ENCODE results near the gene ATG2A.
A peak's percentile ranks its signal among the peaks of the same experiment; 100 is the strongest.

The ATG2A gene

DNA sequence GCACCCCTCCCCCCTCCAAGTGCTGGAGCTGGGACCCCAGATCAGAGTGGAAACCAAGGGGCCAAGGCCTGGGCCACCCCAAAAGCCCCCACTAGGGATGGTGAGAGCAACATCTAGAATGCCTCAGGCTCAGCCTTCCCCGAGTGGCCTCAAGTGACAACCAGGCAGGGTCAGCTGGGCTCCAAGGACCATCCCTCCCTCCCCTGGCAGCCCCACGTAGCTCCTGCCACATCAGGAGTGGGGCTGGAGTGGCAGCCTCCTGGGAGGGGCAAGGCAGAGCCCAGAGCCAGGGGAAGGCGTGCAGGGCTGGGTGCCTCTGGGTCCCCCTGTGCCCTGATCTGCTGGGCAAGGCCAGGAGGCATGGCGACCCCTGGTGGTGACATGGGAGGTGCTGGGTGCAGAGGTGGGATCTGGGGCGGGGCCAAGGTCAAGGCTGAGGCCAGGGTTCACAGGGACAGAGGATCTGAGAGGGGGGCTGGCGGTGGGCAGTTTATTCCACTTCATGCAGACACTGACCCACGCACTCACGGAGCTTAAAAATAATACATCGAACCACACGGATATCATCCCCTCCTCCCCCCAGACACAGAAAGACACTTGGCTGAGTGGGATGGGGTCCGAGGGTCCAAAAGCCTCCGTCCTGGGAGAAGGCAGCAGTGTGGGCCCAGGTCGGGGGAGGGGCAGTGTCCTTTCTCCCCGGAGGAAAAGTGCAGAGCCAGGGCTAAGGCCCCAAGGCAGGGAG, 22.8 kb downstream of the ATG2A start:
- TF ChIP-seq, protein P1, sequence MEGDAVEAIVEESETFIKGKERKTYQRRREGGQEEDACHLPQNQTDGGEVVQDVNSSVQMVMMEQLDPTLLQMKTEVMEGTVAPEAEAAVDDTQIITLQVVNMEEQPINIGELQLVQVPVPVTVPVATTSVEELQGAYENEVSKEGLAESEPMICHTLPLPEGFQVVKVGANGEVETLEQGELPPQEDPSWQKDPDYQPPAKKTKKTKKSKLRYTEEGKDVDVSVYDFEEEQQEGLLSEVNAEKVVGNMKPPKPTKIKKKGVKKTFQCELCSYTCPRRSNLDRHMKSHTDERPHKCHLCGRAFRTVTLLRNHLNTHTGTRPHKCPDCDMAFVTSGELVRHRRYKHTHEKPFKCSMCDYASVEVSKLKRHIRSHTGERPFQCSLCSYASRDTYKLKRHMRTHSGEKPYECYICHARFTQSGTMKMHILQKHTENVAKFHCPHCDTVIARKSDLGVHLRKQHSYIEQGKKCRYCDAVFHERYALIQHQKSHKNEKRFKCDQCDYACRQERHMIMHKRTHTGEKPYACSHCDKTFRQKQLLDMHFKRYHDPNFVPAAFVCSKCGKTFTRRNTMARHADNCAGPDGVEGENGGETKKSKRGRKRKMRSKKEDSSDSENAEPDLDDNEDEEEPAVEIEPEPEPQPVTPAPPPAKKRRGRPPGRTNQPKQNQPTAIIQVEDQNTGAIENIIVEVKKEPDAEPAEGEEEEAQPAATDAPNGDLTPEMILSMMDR (IDR thresholded peaks at IDR 0.05; ENCODE audit: low read depth, low read length), result peak; percentile 88
- DNase-seq (ENCODE audit: extremely low read depth, low read depth), result no peak

DNA sequence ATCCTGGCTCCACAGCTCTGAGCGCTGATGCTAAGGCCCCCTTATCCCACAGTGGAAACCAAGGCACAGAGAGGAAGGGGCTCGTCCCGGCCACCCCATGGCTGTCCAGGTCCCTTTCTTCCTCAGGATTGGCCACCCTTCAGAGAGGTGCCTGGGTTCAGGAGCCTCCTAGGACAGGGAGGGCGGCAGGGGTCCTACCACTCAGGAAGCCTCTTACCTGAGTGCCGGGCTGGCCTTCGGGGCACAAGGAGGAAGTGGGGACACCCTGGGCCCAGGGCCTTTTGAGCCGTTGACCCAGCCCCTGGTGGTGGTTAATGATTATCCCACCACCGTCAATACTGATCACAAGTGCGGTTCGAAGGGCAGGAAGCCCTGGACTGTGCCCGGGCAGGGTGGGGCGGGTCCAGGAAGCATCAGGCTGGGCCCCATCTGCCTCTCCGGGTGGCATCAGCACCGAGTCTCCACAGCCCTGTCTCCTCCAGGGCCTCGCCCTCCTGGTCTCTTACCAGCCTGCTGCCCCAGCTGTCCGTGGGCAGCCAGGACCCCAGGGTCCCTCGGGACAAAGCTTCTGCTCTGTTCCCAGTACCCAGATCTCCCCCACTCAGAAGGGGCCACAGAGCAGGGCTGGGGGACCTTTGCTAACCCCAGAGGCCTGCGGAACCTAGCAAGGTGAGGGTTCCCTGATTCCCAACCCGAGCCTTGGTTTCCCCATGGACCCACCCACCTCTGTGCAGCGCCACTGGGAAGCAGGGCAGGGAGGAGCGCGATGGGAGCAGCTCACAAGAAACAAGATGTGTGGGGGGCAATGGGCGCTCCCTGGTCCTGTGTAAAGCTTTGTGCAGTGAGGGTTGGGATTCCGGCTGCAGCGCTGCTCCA, 23.6 kb downstream of the ATG2A start:
- DNase-seq (ENCODE audit: extremely low read depth, low read depth), result no peak
- TF ChIP-seq, protein P1 (IDR thresholded peaks at IDR 0.05; ENCODE audit: low read depth, low read length), result no peak

GRCh38 chr11:64892838-64893193, 24.2 kb downstream of the ATG2A start:
- TF ChIP-seq, protein P1 (IDR thresholded peaks at IDR 0.05; ENCODE audit: low read depth, low read length), result no peak
- DNase-seq (ENCODE audit: extremely low read depth, low read depth), result no peak

DNA sequence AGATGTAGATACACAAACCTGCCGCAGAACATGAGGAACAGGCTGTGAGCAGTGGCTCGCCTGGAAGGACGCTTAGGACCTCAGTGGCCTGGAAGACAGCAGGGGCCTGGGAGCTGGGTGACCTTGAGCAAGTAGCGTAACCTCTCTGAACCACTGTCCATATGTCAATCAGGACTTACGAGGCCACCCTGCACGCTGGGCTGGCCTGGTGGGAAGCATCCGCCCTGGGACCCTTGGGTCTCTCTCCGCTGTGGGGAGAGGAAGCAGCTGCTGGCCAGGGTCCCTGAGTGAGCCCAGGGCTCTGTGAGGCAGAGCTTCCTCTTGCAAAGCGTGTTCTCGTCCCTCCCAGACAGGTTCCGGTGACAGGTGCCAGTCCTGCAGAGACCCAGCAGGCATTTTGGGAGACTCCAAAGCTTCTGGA, 24.6 kb downstream of the ATG2A start:
- TF ChIP-seq, protein P1 (IDR thresholded peaks at IDR 0.05; ENCODE audit: low read depth, low read length), result no peak
- DNase-seq (ENCODE audit: extremely low read depth, low read depth), result no peak

DNA sequence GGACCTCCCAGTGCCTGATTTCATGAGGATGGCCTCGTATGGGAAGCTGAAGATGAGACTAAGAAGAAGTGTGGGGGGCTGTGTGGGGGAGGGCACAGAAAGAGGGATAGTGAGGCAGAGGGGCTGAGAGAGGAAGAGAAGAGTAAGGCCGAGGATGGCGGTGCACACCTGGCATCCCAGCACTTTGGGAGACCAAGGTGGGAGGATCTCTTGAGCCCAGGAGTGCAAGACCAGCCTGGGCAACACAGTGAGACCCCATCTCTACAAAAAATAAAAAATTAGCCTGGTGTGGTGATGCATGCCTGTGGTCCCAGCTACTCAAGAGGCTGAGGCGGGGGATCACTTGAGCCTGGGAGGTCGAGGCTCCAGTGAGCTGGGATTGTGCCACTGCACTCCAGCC, 25.1 kb downstream of the ATG2A start:
- no peak for DNase-seq (ENCODE audit: extremely low read depth, low read depth)
- TF ChIP-seq, protein P1 (IDR thresholded peaks at IDR 0.05; ENCODE audit: low read depth, low read length), result no peak

DNA sequence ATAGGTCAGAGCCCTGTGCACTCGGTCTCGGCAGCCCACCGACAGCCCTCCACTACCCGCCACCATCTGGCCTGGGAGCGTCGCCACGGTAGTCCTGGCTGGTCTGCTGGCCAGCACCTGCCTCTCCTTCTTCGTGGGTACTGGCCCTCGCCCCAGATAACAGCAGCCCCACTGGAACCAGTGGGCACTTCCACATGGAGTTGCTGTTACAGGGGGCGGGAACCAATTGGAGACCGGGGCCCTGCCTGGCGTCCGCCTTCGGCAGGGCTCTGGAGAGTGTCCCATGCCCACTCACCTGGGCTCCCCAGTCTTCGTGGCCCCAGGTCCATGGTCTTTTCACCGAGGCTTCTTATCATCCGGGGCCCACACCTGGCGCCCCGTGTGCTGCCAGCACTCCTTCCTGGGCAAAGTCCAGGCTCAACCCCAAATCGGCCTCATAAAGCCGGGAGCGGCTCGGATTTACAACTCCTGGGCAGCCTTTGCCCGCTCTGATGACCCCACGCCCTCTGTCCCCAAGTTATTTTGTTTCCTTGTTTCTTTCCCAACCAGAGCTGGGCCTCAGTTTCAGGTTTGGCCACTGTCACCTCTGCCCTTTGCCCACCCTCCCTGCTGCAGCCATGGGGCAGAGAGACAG, 25.7 kb downstream of the ATG2A start:
- DNase-seq (ENCODE audit: extremely low read depth, low read depth), result no peak
- TF ChIP-seq, protein P1 (IDR thresholded peaks at IDR 0.05; ENCODE audit: low read depth, low read length), result no peak

GRCh38 chr11:64890522-64890939, 26.5 kb downstream of the ATG2A start:
- TF ChIP-seq, protein P1 (IDR thresholded peaks at IDR 0.05; ENCODE audit: low read depth, low read length), result no peak

More at GRCh38 chr11:64890522-64890939, 26.5 kb downstream of the ATG2A start:
- DNase-seq (ENCODE audit: extremely low read depth, low read depth), result no peak

All from AG09319 (cell line).